Colonic mucosa (tissue), 4 donors: ENCODE measurements around the gene SPDYE1. TPM values are rescaled to one million over a fixed set of nuclear protein-coding genes. Genes with fewer than 3 reads are reported as not detected.
A peak's percentile ranks its signal among the peaks of the same experiment; 100 is the strongest.
"Not testable (repeated sequence)": the region's sequence is repeated elsewhere in the genome, so short reads cannot be mapped to it uniquely, and the experiment has no call there.

Experiments
- DNase-seq: peaks from one replicate; pipeline ENCODE4 v3.0.0-alpha.2; 2020
- H3K27ac ChIP-seq: fragments of 200-600 bp; one replicate; pipeline ENCODE4 v1.8.0; 2021
- H3K27me3 ChIP-seq: fragments of 200-600 bp; one replicate; pipeline ENCODE4 v1.8.0; 2021
- H3K36me3 ChIP-seq: fragments of 200-600 bp; one replicate; pipeline ENCODE4 v1.8.0; 2021
- H3K4me1 ChIP-seq: fragments of 200-600 bp; one replicate; pipeline ENCODE4 v1.8.0; 2021; ENCODE audit warnings: mild to moderate bottlenecking
- H3K4me3 ChIP-seq: fragments of 200-600 bp; one replicate; pipeline ENCODE4 v1.8.0; 2021
- H3K9ac ChIP-seq, 2 donors: one replicate each; pipeline ENCODE4 v1.7.0; 2013; ENCODE audit warnings: control low read depth in 2 of 2, low read depth in 2 of 2, low read length in 2 of 2
- H3K9me3 ChIP-seq: fragments of 200-600 bp; one replicate; pipeline ENCODE4 v1.8.0; 2021
- intact Hi-C: fragments of 100-400 bp; cut with DNase I; formaldehyde crosslinking; loops from one replicate; pipeline ENCODE4 v1.14.1; 2022
- total RNA-seq, 2 donors: library from RNA; stranded (reverse); fragmentation: NEBNext Ultra II Directional in 1 of 2; extraction: Animal tissue kit (Norgen Biotek cat#: 25700) in 1 of 2; gene quantifications; one replicate each; pipeline ENCODE4 v1.2.1, GENCODE V29; 2021
- TF ChIP-seq, protein P1 (sequence below): fragments of 200-600 bp; IDR thresholded peaks from one replicate; pipeline ENCODE4 v1.8.0; 2022; ENCODE audit warnings: antibody characterized with exemption, mild to moderate bottlenecking
- donor health status: healthy.
- donor health status: DM: no; HTN: no; CAD: no.
- donor health status: DM: no; HTN: no; CAD: no.

Gene SPDYE1
- total RNA-seq, 2 donors from 2014 or later: not detected

DNA sequence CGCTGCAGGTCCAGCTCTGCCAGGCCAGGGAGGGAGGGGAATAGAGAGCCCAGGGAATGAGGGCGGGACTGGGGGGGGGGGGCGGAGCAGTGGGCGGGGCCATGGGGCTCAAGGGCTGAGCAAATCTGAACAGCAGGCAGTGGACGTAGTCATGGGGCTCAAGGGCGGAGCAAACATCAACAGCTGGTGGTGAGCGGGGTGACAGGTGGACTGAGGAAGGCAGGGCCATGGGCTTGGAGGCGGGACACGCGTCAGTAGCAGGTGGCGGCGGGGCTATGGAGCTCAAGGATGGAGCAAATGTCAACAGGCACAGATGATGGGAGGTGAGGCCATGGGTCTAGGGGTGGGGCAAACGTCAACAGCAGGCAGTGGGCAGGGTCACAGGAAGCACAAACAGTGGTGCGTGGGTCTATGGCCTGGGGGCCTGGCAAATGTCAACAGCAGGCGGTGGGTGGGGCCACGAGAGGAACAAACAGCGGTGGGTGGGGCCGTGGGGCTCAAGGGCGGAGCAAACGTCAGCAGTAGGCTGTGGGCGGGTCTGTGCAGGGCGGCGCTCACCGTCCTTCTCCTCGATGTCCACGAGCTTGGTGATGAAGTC, 41.4 kb downstream of the SPDYE1 start:
- intact Hi-C loops, H3K36me3 ChIP-seq: not testable (repeated sequence)
- H3K4me3 ChIP-seq: peak overlapping the region; percentile 10

DNA sequence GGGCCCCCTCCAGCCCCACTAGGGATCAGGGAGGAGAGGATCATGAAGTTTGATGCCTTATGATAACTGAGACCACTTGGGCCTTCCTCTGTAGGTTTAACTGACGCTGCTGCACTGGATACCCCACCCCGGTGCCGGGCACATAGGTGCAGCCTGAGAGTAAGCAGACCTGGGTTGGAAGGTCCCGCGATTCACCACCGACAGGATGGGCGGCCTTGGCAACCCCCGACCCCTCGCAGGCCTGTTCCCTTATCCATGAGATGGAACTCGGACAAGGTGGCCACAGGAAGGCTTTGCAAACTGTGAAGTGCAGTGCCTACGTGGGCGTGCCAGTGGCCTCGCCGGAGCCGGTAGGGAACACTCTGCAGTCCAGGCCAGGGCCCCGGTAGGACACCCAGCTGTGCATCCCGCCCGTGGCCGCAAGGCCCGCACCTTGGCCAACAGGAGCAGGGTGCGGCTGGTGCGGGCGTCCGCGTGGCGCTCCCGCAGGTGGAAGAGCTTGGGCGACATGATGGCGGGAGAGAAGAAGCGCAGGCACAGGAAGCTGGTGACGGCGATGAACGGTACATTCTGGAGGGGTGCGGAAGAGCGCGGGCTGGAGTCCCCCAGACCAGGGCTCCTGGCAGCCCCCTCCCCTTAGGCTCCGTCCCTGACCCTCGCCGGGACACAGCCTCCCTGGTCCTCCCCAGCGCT, 42.2 kb downstream of the SPDYE1 start:
- intact Hi-C loops, H3K4me1 ChIP-seq, DNase-seq, H3K36me3 ChIP-seq, H3K9me3 ChIP-seq, H3K27ac ChIP-seq, H3K27me3 ChIP-seq: not testable (repeated sequence)
- H3K4me3 ChIP-seq: peak overlapping the region; percentile 25
- H3K9ac ChIP-seq: peak overlapping the region in 1 of 2 donors; percentile 12

More for the DNA sequence above, 41.4 kb downstream of the SPDYE1 start:
- peak overlapping the region in 1 of 2 donors; percentile 16 for H3K9ac ChIP-seq
- H3K4me1 ChIP-seq, H3K27ac ChIP-seq, H3K27me3 ChIP-seq, H3K9me3 ChIP-seq: not testable (repeated sequence)
- peak; percentile 97 for DNase-seq

DNA sequence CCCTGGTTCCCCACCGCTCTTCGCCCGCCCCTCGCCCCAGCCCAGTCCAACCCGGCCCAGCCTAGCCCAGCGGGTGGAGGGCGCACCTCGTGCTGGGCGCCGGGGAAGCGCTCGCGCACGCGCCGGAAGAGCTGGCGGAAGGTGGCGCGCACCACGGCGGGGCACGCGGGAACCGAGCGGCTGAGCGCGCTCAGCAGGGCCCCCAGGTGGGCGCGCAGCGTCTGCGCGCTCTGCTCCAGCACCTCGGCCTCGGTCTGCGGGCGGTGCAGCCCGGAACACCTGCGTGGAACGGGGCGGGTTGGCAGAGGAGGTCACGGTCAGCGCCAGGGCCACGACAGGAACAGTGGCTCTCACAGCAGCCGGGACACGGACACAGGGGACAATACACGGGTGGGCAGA, 42.8 kb downstream of the SPDYE1 start:
- H3K27ac ChIP-seq, H3K4me1 ChIP-seq, intact Hi-C loops, H3K27me3 ChIP-seq, H3K36me3 ChIP-seq, H3K9me3 ChIP-seq: not testable (repeated sequence)
- peak overlapping the region; percentile 25 for H3K4me3 ChIP-seq
- H3K9ac ChIP-seq: peak overlapping the region in 1 of 2 donors; percentile 12
- peak; percentile 43 for DNase-seq

DNA sequence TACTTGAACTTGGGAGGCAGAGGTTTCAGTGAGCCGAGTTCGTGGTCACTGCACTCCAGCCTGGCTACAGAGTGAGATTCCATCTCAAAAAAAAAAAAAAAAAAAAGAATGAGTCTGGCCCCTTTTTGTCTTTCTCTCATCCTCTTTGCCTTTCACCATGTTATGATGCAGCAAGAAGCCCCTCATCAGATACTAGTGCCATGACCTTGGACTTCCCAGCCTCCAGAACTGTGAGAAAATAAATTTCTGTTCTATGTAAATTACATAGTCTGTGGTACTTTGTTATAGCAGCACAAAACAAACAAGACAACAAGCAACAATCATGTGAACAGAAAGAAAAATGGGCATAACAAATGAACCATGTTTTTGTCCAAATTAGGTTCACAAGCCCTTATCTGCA, 44.5 kb downstream of the SPDYE1 start:
- TF ChIP-seq, protein P1, sequence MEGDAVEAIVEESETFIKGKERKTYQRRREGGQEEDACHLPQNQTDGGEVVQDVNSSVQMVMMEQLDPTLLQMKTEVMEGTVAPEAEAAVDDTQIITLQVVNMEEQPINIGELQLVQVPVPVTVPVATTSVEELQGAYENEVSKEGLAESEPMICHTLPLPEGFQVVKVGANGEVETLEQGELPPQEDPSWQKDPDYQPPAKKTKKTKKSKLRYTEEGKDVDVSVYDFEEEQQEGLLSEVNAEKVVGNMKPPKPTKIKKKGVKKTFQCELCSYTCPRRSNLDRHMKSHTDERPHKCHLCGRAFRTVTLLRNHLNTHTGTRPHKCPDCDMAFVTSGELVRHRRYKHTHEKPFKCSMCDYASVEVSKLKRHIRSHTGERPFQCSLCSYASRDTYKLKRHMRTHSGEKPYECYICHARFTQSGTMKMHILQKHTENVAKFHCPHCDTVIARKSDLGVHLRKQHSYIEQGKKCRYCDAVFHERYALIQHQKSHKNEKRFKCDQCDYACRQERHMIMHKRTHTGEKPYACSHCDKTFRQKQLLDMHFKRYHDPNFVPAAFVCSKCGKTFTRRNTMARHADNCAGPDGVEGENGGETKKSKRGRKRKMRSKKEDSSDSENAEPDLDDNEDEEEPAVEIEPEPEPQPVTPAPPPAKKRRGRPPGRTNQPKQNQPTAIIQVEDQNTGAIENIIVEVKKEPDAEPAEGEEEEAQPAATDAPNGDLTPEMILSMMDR: no peak
- H3K36me3 ChIP-seq: no peaks in the 10 kb centered on the region
- no peak overlapping the region for H3K27ac ChIP-seq
- no peaks in the 10 kb centered on the region for H3K9me3 ChIP-seq
- peaks cover 12% of the 10 kb centered on the region for H3K4me1 ChIP-seq
- no peaks in the 10 kb centered on the region for H3K27me3 ChIP-seq
- H3K4me3 ChIP-seq: no peak overlapping the region
- H3K9ac ChIP-seq: no peak overlapping the region
- intact Hi-C loops: no loop called here
- DNase-seq: no peak

DNA sequence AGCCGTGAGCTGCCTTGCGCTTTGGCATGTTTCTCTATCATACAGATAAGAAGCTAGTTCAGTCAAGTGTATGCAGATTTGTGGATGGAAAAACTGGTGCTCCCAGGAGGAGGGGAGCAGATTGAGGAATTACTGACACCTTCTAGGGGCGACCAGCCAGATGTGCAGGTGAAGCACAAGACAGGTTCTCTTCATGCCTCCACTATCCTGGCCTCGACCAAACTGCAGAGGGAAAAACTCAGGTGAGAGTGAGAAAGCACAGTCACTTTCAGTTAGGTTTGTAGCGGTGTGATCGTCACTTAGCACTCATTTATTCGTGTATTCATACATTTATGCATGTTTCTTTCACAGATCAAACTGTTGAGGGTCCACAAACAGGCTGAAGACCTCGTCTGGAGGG, 46.2 kb downstream of the SPDYE1 start:
- Histone ChIP-seq H3K27ac (peak overlapping the region; percentile 78), H3K9me3 (no peaks in the 10 kb centered on the region), H3K9ac (peak overlapping the region; percentile 93 to 99), H3K36me3 (no peaks in the 10 kb centered on the region), H3K4me1 (peaks cover 12% of the 10 kb centered on the region), H3K27me3 (no peaks in the 10 kb centered on the region), H3K4me3 (peak overlapping the region; percentile 95)
- DNase-seq: no peak
- intact Hi-C loops: no loop called here
- TF ChIP-seq, protein P1: no peak

DNA sequence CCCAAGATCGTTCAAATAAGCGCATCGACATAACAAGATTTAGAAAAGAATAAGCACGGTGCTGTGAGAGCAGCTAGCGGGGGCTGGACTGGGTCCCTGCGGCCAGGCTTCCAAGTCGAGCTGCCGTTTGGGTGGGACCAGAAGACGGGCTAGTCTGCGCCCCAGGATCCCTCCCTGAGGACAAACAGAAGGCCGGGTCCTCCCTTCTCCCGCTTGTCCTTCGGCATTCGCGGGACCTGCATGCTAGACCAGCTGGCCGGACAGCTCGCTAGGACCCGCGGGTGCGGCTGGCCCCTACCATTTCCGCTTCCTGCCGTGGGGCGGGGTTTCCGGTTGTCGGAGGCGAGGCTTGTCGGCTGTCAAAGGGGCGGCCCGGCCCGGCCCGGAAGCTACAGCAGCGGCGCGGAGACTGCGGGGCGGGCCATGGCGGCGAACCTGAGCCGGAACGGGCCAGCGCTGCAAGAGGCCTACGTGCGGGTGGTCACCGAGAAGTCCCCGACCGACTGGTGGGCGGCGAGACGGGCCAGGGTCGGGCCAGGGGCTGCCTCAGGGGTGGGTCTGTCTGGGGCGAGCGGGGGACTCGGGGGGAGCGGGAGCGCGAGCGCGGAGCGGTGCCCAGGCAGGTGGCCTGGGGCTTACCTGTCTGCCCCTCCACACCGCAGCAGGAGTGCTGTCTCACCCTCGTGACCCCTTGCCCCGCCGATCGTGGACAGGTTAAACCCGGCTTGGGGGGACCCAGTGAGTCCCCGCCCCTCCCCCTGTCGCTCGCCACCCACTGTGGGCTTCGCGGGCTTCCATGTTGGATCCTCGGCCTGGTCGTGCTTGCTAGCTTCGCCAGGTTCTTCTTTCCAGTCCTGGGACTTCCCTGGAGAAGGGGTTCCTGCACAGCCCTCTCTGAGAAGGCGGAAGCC, 46.9 kb downstream of the SPDYE1 start, which contains the start of gene DBNL:
Gene DBNL, plus strand, starts transcription at position 388 of the 911 bp plus-strand sequence. Its CDS starts 36 bp downstream, at position 424.
- peaks cover 12% of the 10 kb centered on the region for H3K4me1 ChIP-seq
- intact Hi-C loops: no loop called here
- H3K9me3 ChIP-seq: no peaks in the 10 kb centered on the region
- peak within 1 kb of the TSS; percentile 78 for H3K27ac ChIP-seq
- peak; percentile 98 for DNase-seq
- H3K36me3 ChIP-seq: no peaks in the 10 kb centered on the region
- H3K27me3 ChIP-seq: no peaks in the 10 kb centered on the region
- peak within 1 kb of the TSS; percentile 95 for H3K4me3 ChIP-seq
- peak within 1 kb of the TSS; percentile 93 to 99 for H3K9ac ChIP-seq
- TF ChIP-seq, protein P1: no peak
